KG1 (cell line): ENCODE results near the gene NOM1.
"Not testable (repeated sequence)": the region's sequence is repeated elsewhere in the genome, so short reads cannot be mapped to it uniquely, and the experiment has no call there.

Experiments
- DNase-seq: peaks from one replicate; lab custom pipeline; 2025; lab: John Stamatoyannopoulos, UW

NOM1 gene

GRCh38 chr7:156949541-156950380, at the start of gene NOM1:
Gene NOM1, plus strand, starts transcription at chr7:156949712. Its CDS starts 26 bp downstream, at chr7:156949738.
- DNase-seq = peak; percentile 45

- not testable (repeated sequence) for DNase-seq
Measured at GRCh38 chr7:156900093-156900492, 49.4 kb upstream of the NOM1 start.

GRCh38 chr7:156903232-156903909, 46.1 kb upstream of the NOM1 start:
- DNase-seq = no peak

GRCh38 chr7:156906200-156906649, 43.3 kb upstream of the NOM1 start:
- no peak for DNase-seq

- DNase-seq = no peak
Measured at GRCh38 chr7:156907656-156908055, 41.9 kb upstream of the NOM1 start.

GRCh38 chr7:156909574-156910252, 39.8 kb upstream of the NOM1 start:
- not testable (repeated sequence) for DNase-seq

- no peak for DNase-seq
Measured at GRCh38 chr7:156918635-156919034, 30.9 kb upstream of the NOM1 start.

GRCh38 chr7:156919132-156919713, 30.3 kb upstream of the NOM1 start:
- DNase-seq = no peak

GRCh38 chr7:156920076-156920475, 29.4 kb upstream of the NOM1 start:
- DNase-seq = no peak

- not testable (repeated sequence) for DNase-seq
Measured at GRCh38 chr7:156920487-156921373, 28.8 kb upstream of the NOM1 start.

GRCh38 chr7:156922304-156922703, 27.2 kb upstream of the NOM1 start:
- DNase-seq = not testable (repeated sequence)

GRCh38 chr7:156925821-156926220, 23.7 kb upstream of the NOM1 start:
- DNase-seq = not testable (repeated sequence)

GRCh38 chr7:156927571-156928405, 21.7 kb upstream of the NOM1 start:
- no peak for DNase-seq

- no peak for DNase-seq
Measured at GRCh38 chr7:156928406-156928747, 21.1 kb upstream of the NOM1 start.

- no peak for DNase-seq
Measured at GRCh38 chr7:156929789-156930539, 19.5 kb upstream of the NOM1 start.

- no peak for DNase-seq
Measured at GRCh38 chr7:156932006-156932405, 17.5 kb upstream of the NOM1 start.

- DNase-seq = no peak
Measured at GRCh38 chr7:156935250-156935649, 14.3 kb upstream of the NOM1 start.

GRCh38 chr7:156936766-156937165, 12.7 kb upstream of the NOM1 start:
- not testable (repeated sequence) for DNase-seq

GRCh38 chr7:156940421-156941122, 8.9 kb upstream of the NOM1 start:
- DNase-seq = no peak
